Psoas muscle (tissue), 8 donors: Measurements from ENCODE around the gene ORC1. TPM values are rescaled to one million over a fixed set of nuclear protein-coding genes. Genes with fewer than 3 reads are reported as not detected.

Experiments used
- ATAC-seq, 4 donors: fragments of 200-7000 bp; cut with Tn5 transposase; one replicate each; pipeline ENCODE4 v1.9.1; 2020; ENCODE audit warnings: moderate library complexity in 3 of 4, mild to moderate bottlenecking in 2 of 4
- DNase-seq, 2 donors: peaks; one replicate each; pipeline ENCODE4 v3.0.0-alpha.2; 2020
- H3K27ac ChIP-seq: fragments of 200-600 bp; one replicate; pipeline ENCODE4 v1.8.0; 2022
- H3K27me3 ChIP-seq, 3 donors: fragments of 200-600 bp in 1 of 3; one replicate each; pipeline versions ENCODE4 v1.6.1 to v1.8.0; 2013 to 2022; ENCODE audit warnings: low read length in 2 of 3, mild to moderate bottlenecking in 2 of 3, moderate library complexity in 1 of 3; ENCODE audit not compliant: insufficient read depth in 3 of 3
- H3K36me3 ChIP-seq, 2 donors: fragments of 200-600 bp in 1 of 2; one replicate each; pipeline versions ENCODE4 v1.6.1 to v1.8.0; 2013 to 2022; ENCODE audit warnings: low read depth in 1 of 2, mild to moderate bottlenecking in 1 of 2, moderate library complexity in 1 of 2; ENCODE audit not compliant: insufficient read depth in 1 of 2
- H3K4me1 ChIP-seq: fragments of 200-600 bp; one replicate; pipeline ENCODE4 v1.8.0; 2022
- H3K4me3 ChIP-seq: fragments of 200-600 bp; one replicate; pipeline ENCODE4 v1.8.0; 2022; ENCODE audit warnings: mild to moderate bottlenecking
- H3K9me3 ChIP-seq: fragments of 200-600 bp; one replicate; pipeline ENCODE4 v1.8.0; 2022
- CTCF ChIP-seq: fragments of 200-600 bp; IDR thresholded peaks from one replicate; pipeline ENCODE4 v1.8.0; 2022; ENCODE audit warnings: antibody characterized with exemption
- WGBS, 3 donors: extraction: QIAGEN DNeasy Blood & Tissue Kit; methylation state at CpG; one replicate each; pipeline versions ENCODE4 v1.1.6 to v1.1.7; 2013; 5-methylcytosine and 5-hydroxymethylcytosine counted together
- intact Hi-C, 2 donors: fragments of 100-400 bp; cut with DNase I; formaldehyde crosslinking; loops; one replicate each; pipeline versions ENCODE4 v1.11.0 to v1.14.2; 2022
- polyA plus RNA-seq, 3 donors: library from polyadenylated mRNA; stranded (reverse); fragments of 200-250 nt; gene quantifications; one replicate each; pipeline ENCODE4 v1.2.3, GENCODE V29; 2013
- total RNA-seq, 4 donors: library from RNA; stranded (reverse); fragmentation: NEBNext Ultra II Directional in 2 of 4; extraction: Animal tissue kit (Norgen Biotek cat#: 25700) in 2 of 4; gene quantifications; one replicate each; pipeline versions ENCODE4 v1.2.1 to v1.2.4, GENCODE V29; 2021 to 2023
- donor health status: healthy with polysubstance abuse.
- donor health status: DM: no; HTN: no; CAD: no; lungs with moderate emphysema.
- donor health status: Bipolar disorder and iron deficiency.
- donor health status: healthy.
- donor health status: DM: yes; HTN: yes; CAD: no.
- donor health status: DM: no; HTN: no; CAD: no.
- donor health status: DM: no; HTN: no; CAD: no.
- donor health status: DM: yes; HTN: yes; CAD: no.

The ORC1 gene
- total and polyA plus RNA-seq, 7 donors = 0.10 to 6.0 (median 0.20) TPM

- TF ChIP-seq CTCF = no peak
- Histone ChIP-seq H3K4me3 (peak overlapping the region; percentile 81), H3K4me1 (peaks cover 14% of the 10 kb centered on the region), H3K27me3 (no peaks in the 10 kb centered on the region), H3K9me3 (no peaks in the 10 kb centered on the region), H3K27ac (peak overlapping the region; percentile 93), H3K36me3 (peaks cover 3 to 32% of the 10 kb centered on the region in 2 donors)
- intact Hi-C loops = loop anchor here in 1 of 2 donors (2.0 kb wide), 1 partner anchor 38 kb away; the partner anchor contains the start of genes ORC1 and PRPF38A
- no peak for DNase-seq
- ATAC-seq = no peak
- WGBS, 3 donors = 16 to 21% (median 19%) methylated on average over 8 of the region's 8 CpGs
Measured at GRCh38 chr1:52366517-52366827, 37.8 kb downstream of the ORC1 start.

GRCh38 chr1:52365746-52366516, 38.3 kb downstream of the ORC1 start, which contains the start of gene CC2D1B:
CC2D1B (minus strand) TSS chr1:52366205; CDS start chr1:52364620, 1,585 bp downstream.
- WGBS, 3 donors = 0% methylated on average over 68 to 92 of the region's 92 CpGs
- Histone ChIP-seq H3K36me3 (peaks cover 3 to 37% of the 10 kb centered on the region in 2 donors), H3K27me3 (no peaks in the 10 kb centered on the region), H3K4me1 (peaks cover 14% of the 10 kb centered on the region), H3K9me3 (no peaks in the 10 kb centered on the region), H3K27ac (peak within 1 kb of the TSS; percentile 93), H3K4me3 (peak within 1 kb of the TSS; percentile 81)
- no peak for TF ChIP-seq CTCF
- ATAC-seq (peak; percentile 91 to 92 (median 91)), DNase-seq (peak; percentile 98 to 99)
- intact Hi-C loops = loop anchor here in 1 of 2 donors (2.0 kb wide), 1 partner anchor 39 kb away; the partner anchor contains the start of genes ORC1 and PRPF38A

GRCh38 chr1:52365071-52365745, 39.0 kb downstream of the ORC1 start:
- Histone ChIP-seq H3K4me1 (peaks cover 14% of the 10 kb centered on the region), H3K36me3 (peaks cover 5 to 44% of the 10 kb centered on the region in 2 donors), H3K9me3 (no peaks in the 10 kb centered on the region), H3K27ac (peak overlapping the region; percentile 93), H3K27me3 (no peaks in the 10 kb centered on the region), H3K4me3 (peak overlapping the region; percentile 81)
- peak; percentile 26 to 57 (median 42) for ATAC-seq
- intact Hi-C loops = no loop called here
- 7 to 8% (median 8%) methylated on average over 22 of the region's 22 CpGs for WGBS, 3 donors
- peak; percentile 67 to 83 for DNase-seq
- no peak for TF ChIP-seq CTCF

- ATAC-seq (no peak), DNase-seq (no peak)
- Histone ChIP-seq H3K36me3 (peaks cover 12 to 53% of the 10 kb centered on the region in 2 donors), H3K4me3 (peak overlapping the region; percentile 81), H3K27me3 (no peaks in the 10 kb centered on the region), H3K9me3 (no peaks in the 10 kb centered on the region), H3K4me1 (peaks cover 14% of the 10 kb centered on the region), H3K27ac (peak overlapping the region; percentile 93)
- 78 to 86% (median 79%) methylated on average over 5 of the region's 5 CpGs for WGBS, 3 donors
- no peak for TF ChIP-seq CTCF
- intact Hi-C loops = no loop called here
Measured at GRCh38 chr1:52364235-52364839, 39.9 kb downstream of the ORC1 start.
